HL-60 (cell line): Measurements from ENCODE around the gene TAL1.

Source experiments
- GABPA ChIP-seq: IDR thresholded peaks from 2 replicates; pipeline ENCODE4 v1.6.1; 2012; ENCODE audit warnings: low read depth
- POLR2AphosphoS5 ChIP-seq: IDR thresholded peaks from 2 replicates; pipeline ENCODE4 v1.6.1; 2012; ENCODE audit warnings: low read depth
- TF ChIP-seq, protein P1 (sequence below): IDR thresholded peaks from one replicate; pipeline ENCODE4 v1.5.1; 2011; ENCODE audit warnings: low read length, control low read depth, inconsistent platforms; ENCODE audit not compliant: insufficient read depth
- TF ChIP-seq, protein P2 (sequence below): IDR thresholded peaks from 2 replicates; pipeline ENCODE4 v1.6.1; 2012; ENCODE audit warnings: low read depth; ENCODE audit not compliant: insufficient replicate concordance

DNA sequence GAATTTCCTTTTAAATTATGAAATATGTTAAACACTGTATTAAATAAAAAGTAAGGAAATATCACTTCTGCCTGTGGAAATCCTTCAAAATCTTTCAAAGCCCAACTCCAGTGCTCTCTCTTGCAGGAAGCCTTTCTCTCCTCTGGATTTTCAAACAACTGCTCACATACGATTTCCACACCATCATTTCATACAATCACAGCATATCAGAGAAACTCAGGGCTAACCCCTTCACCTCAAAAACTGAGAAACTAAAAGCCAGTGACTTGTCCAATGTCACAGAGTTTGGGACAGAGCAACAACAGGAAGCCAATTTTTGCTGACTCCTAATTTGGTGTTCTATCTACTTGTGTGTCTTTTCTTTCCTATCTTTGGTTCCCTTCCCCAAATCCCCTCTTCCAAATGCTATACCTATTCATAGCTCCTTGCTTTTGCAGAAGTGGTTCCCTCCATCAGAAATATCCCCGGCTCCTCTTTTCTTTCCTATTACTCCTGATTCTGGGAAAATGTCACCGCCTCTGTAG, 12.4 kb upstream of the TAL1 start:
- TF ChIP-seq, protein P1, sequence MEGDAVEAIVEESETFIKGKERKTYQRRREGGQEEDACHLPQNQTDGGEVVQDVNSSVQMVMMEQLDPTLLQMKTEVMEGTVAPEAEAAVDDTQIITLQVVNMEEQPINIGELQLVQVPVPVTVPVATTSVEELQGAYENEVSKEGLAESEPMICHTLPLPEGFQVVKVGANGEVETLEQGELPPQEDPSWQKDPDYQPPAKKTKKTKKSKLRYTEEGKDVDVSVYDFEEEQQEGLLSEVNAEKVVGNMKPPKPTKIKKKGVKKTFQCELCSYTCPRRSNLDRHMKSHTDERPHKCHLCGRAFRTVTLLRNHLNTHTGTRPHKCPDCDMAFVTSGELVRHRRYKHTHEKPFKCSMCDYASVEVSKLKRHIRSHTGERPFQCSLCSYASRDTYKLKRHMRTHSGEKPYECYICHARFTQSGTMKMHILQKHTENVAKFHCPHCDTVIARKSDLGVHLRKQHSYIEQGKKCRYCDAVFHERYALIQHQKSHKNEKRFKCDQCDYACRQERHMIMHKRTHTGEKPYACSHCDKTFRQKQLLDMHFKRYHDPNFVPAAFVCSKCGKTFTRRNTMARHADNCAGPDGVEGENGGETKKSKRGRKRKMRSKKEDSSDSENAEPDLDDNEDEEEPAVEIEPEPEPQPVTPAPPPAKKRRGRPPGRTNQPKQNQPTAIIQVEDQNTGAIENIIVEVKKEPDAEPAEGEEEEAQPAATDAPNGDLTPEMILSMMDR = no peak
- TF ChIP-seq, protein P2, sequence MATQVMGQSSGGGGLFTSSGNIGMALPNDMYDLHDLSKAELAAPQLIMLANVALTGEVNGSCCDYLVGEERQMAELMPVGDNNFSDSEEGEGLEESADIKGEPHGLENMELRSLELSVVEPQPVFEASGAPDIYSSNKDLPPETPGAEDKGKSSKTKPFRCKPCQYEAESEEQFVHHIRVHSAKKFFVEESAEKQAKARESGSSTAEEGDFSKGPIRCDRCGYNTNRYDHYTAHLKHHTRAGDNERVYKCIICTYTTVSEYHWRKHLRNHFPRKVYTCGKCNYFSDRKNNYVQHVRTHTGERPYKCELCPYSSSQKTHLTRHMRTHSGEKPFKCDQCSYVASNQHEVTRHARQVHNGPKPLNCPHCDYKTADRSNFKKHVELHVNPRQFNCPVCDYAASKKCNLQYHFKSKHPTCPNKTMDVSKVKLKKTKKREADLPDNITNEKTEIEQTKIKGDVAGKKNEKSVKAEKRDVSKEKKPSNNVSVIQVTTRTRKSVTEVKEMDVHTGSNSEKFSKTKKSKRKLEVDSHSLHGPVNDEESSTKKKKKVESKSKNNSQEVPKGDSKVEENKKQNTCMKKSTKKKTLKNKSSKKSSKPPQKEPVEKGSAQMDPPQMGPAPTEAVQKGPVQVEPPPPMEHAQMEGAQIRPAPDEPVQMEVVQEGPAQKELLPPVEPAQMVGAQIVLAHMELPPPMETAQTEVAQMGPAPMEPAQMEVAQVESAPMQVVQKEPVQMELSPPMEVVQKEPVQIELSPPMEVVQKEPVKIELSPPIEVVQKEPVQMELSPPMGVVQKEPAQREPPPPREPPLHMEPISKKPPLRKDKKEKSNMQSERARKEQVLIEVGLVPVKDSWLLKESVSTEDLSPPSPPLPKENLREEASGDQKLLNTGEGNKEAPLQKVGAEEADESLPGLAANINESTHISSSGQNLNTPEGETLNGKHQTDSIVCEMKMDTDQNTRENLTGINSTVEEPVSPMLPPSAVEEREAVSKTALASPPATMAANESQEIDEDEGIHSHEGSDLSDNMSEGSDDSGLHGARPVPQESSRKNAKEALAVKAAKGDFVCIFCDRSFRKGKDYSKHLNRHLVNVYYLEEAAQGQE = no peak
- no peak for TF ChIP-seq POLR2AphosphoS5
- TF ChIP-seq GABPA = no peak
